Hepatocyte (in vitro differentiated cells): ENCODE results near the gene TSSK1B. TPM values are rescaled to one million over a fixed set of nuclear protein-coding genes. Genes with fewer than 3 reads are reported as not detected.

Source experiments
- DNase-seq: peaks from one replicate; pipeline ENCODE4 v3.0.0-alpha.2; 2016; ENCODE audit warnings: low spot score
- H2AFZ ChIP-seq: fragments of 200-600 bp; sonication (generic); 2 replicates; pipeline ENCODE4 v1.6.0; 2016; ENCODE audit warnings: antibody characterized with exemption, mild to moderate bottlenecking
- H3K27ac ChIP-seq: fragments of 200-600 bp; sonication (generic); 2 replicates; pipeline ENCODE4 v1.5.1; 2016; ENCODE audit warnings: mild to moderate bottlenecking
- H3K27me3 ChIP-seq: fragments of 200-600 bp; sonication (generic); 2 replicates; pipeline ENCODE4 v1.6.1; 2016
- H3K36me3 ChIP-seq: fragments of 200-600 bp; sonication (generic); replicated peaks from 2 replicates; pipeline ENCODE4 v1.5.1; 2016; ENCODE audit warnings: low read depth; ENCODE audit not compliant: insufficient read depth
- H3K4me1 ChIP-seq: fragments of 200-600 bp; sonication (generic); 2 replicates; pipeline ENCODE4 v1.5.1; 2016; ENCODE audit warnings: mild to moderate bottlenecking, moderate library complexity; ENCODE audit not compliant: insufficient read depth
- H3K4me2 ChIP-seq: fragments of 200-600 bp; sonication (generic); 2 replicates; pipeline ENCODE4 v1.6.0; 2016
- H3K4me3 ChIP-seq: fragments of 200-600 bp; sonication (generic); 2 replicates; pipeline ENCODE4 v1.5.1; 2016; ENCODE audit warnings: mild to moderate bottlenecking
- H3K79me2 ChIP-seq: fragments of 200-600 bp; sonication (generic); 2 replicates; pipeline ENCODE4 v1.6.0; 2017; ENCODE audit warnings: mild to moderate bottlenecking
- H3K9me2 ChIP-seq: fragments of 200-600 bp; sonication (generic); replicated peaks from 2 replicates; pipeline ENCODE4 v1.6.0; 2017; ENCODE audit warnings: mild to moderate bottlenecking; ENCODE audit not compliant: insufficient read depth
- H3K9me3 ChIP-seq: fragments of 200-600 bp; sonication (generic); 2 replicates; pipeline ENCODE4 v1.5.1; 2016; ENCODE audit warnings: low read depth, mild to moderate bottlenecking
- H4K20me1 ChIP-seq: fragments of 200-600 bp; sonication (generic); 2 replicates; pipeline ENCODE4 v1.6.0; 2016; ENCODE audit warnings: mild to moderate bottlenecking; ENCODE audit not compliant: insufficient read depth, poor library complexity, severe bottlenecking
- EZH2 ChIP-seq: fragments of 200-600 bp; sonication (generic); IDR thresholded peaks from 2 replicates; pipeline ENCODE4 v1.6.1; 2016; ENCODE audit warnings: antibody characterized with exemption, mild to moderate bottlenecking, borderline replicate concordance
- EZH2phosphoT487 ChIP-seq: fragments of 200-600 bp; sonication (generic); IDR thresholded peaks from one replicate; pipeline ENCODE4 v1.6.1; 2018; ENCODE audit warnings: antibody characterized with exemption, mild to moderate bottlenecking, low read depth, moderate library complexity; ENCODE audit not compliant: unreplicated experiment, severe bottlenecking
- WGBS: methylation state at CpG from one replicate; pipeline ENCODE4 v1.1.6; 2016; ENCODE audit warnings: low lambda C conversion rate; ENCODE audit errors: missing lambda C conversion rate; 5-methylcytosine and 5-hydroxymethylcytosine counted together
- polyA plus RNA-seq: library from polyadenylated mRNA; unstranded; fragments of >200 nt; fragmentation: Nextera tagmentation; extraction: Ambion mirVana; gene quantifications from 2 replicates; pipeline ENCODE4 v1.2.1, GENCODE V29; 2016
- total RNA-seq: library from RNA; depleted of rRNA; stranded (reverse); fragments of >200 nt; gene quantifications from 2 replicates; pipeline ENCODE4 v1.2.3, GENCODE V29; 2014
- TF ChIP-seq, protein P1 (sequence below): fragments of 200-600 bp; sonication (generic); IDR thresholded peaks from 2 replicates; pipeline ENCODE4 v1.5.1; 2016; ENCODE audit warnings: antibody characterized with exemption, mild to moderate bottlenecking; ENCODE audit not compliant: poor library complexity

The TSSK1B gene
- total and polyA plus RNA-seq, 2 experiments from 2014 or later = not detected

DNA sequence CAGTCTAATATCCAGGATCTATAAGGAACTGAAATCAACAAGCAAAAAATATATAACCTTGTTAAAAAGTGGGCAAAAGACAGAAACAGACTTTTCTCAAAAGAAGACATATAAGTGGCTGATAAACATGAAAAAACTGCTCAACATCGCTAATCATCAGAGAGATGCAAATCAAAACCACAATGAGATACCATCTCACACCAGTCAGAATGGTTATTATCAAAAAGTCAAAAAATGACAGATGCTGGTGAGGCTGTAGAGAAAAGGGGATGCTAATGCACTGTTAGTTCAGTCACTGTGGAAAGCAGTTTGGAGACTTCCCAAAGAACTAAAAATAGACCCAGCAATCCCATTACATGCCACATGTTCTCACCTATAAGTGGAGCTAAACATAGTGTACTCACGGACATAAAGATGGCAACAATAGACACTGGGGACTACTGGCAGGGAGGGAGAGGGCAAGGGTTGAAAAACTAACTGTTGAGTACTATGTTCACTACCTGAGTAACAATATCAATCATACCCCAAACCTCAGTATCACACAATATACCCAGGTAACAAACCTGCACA, 11.7 kb upstream of the TSSK1B start:
- no peak for TF ChIP-seq EZH2phosphoT487
- TF ChIP-seq EZH2 = no peak
- TF ChIP-seq, protein P1, sequence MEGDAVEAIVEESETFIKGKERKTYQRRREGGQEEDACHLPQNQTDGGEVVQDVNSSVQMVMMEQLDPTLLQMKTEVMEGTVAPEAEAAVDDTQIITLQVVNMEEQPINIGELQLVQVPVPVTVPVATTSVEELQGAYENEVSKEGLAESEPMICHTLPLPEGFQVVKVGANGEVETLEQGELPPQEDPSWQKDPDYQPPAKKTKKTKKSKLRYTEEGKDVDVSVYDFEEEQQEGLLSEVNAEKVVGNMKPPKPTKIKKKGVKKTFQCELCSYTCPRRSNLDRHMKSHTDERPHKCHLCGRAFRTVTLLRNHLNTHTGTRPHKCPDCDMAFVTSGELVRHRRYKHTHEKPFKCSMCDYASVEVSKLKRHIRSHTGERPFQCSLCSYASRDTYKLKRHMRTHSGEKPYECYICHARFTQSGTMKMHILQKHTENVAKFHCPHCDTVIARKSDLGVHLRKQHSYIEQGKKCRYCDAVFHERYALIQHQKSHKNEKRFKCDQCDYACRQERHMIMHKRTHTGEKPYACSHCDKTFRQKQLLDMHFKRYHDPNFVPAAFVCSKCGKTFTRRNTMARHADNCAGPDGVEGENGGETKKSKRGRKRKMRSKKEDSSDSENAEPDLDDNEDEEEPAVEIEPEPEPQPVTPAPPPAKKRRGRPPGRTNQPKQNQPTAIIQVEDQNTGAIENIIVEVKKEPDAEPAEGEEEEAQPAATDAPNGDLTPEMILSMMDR = no peak
- H3K4me3 ChIP-seq = no peak overlapping the region
- no peaks in the 10 kb centered on the region for H3K36me3 ChIP-seq
- no peaks in the 10 kb centered on the region for H3K9me2 ChIP-seq
- H3K9me3 ChIP-seq = peaks cover 6% of the 10 kb centered on the region
- H2AFZ ChIP-seq = no peak overlapping the region
- H3K4me2 ChIP-seq = no peak overlapping the region
- 87% methylated on average over 2 of the region's 2 CpGs for WGBS
- H4K20me1 ChIP-seq = no peaks in the 10 kb centered on the region
- H3K79me2 ChIP-seq = no peaks in the 10 kb centered on the region
- no peak for DNase-seq
- H3K27ac ChIP-seq = no peak overlapping the region
- H3K4me1 ChIP-seq = no peaks in the 10 kb centered on the region
- no peaks in the 10 kb centered on the region for H3K27me3 ChIP-seq

DNA sequence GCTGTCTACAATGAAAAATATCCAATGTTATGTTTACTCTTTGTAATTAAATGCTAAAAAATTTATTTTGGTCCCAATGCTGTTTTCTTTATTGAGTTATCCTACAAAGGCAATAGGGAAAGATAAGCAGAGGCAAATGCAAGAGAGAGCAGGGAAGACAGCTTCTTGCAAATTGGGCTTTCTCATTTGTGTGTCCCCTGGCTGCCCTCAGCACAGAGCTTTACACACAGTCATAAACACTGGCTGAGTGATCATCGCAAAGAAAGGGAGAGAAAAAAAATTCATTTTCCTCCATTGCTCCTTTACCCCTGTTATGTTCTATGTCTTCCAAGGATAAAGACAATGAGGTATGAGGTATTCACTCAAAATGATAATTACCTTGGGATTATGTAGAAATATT, 2.3 kb upstream of the TSSK1B start:
- Histone ChIP-seq H3K79me2 (no peaks in the 10 kb centered on the region), H3K4me3 (no peak overlapping the region), H3K9me2 (no peaks in the 10 kb centered on the region), H3K4me2 (no peak overlapping the region), H3K36me3 (no peaks in the 10 kb centered on the region), H4K20me1 (no peaks in the 10 kb centered on the region), H3K9me3 (no peaks in the 10 kb centered on the region), H3K27me3 (no peaks in the 10 kb centered on the region), H3K4me1 (no peaks in the 10 kb centered on the region), H2AFZ (no peak overlapping the region), H3K27ac (no peak overlapping the region)
- 54% methylated on average over 1 of the region's 1 CpG for WGBS
- DNase-seq = no peak
- no peak for TF ChIP-seq EZH2phosphoT487
- TF ChIP-seq, protein P1 = no peak
- no peak for TF ChIP-seq EZH2

DNA sequence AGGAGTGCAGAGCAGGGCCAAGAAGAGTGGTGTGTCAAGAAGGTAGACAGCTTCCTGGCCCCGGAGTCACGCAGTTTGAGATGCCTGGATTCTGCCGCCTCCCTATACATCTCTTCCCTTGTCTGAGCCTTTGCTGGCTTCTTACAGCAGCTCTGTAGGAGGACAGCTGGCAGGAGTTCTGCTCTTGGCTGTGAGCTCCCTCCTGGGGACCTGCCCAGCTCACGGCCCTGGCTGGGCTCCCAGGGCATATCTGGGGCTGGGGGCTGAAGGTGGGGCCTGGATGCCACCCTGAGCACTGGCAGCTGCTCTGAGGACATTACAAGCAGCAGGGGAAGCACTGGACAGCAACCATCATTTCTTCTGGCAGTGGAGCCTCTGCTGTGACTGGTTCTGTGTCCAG, 786 bp upstream of the TSSK1B start:
- TF ChIP-seq, protein P1 = no peak
- TF ChIP-seq EZH2phosphoT487 = no peak
- no peak for TF ChIP-seq EZH2
- no peaks in the 10 kb centered on the region for H3K27me3 ChIP-seq
- no peak overlapping the region for H3K27ac ChIP-seq
- WGBS = 87% methylated on average over 4 of the region's 4 CpGs
- DNase-seq = no peak
- H3K79me2 ChIP-seq = no peaks in the 10 kb centered on the region
- H4K20me1 ChIP-seq = no peaks in the 10 kb centered on the region
- H3K36me3 ChIP-seq = no peaks in the 10 kb centered on the region
- H3K4me2 ChIP-seq = no peak overlapping the region
- no peak overlapping the region for H2AFZ ChIP-seq
- no peaks in the 10 kb centered on the region for H3K4me1 ChIP-seq
- no peak overlapping the region for H3K4me3 ChIP-seq
- H3K9me3 ChIP-seq = no peaks in the 10 kb centered on the region
- no peaks in the 10 kb centered on the region for H3K9me2 ChIP-seq
